A549 (cell line): ENCODE results near the gene HIKESHI. TPM values are rescaled to one million over a fixed set of nuclear protein-coding genes. Genes with fewer than 3 reads are reported as not detected.

Source experiments
- ATAC-seq, 2 experiments: fragments of 200-7000 bp in 1 of 2; fragments of >200 bp in 1 of 2; cut with Nextera tagmentation in 1 of 2; cut with Tn5 transposase in 1 of 2; 3 replicates each; pipeline versions ENCODE4 v1.8.0 to v1.9.1; 2018 to 2020; ENCODE audit warnings: mild to moderate bottlenecking in 1 of 2, moderate library complexity in 1 of 2
- CTCF ChIA-PET: fragments of 300-600 bp; sonication (Branson Sonifier 250); formaldehyde crosslinking; extraction: SDS; loops from one replicate; lab custom pipeline; 2021; ENCODE audit warnings: antibody characterized with exemption, inconsistent platforms; lab: Yijun Ruan, JAX
- POLR2A ChIA-PET: fragments of 350-600 bp; formaldehyde crosslinking; extraction: SDS; loops from one replicate; lab custom pipeline; 2021; ENCODE audit warnings: antibody characterized with exemption, inconsistent platforms; lab: Yijun Ruan, JAX
- DNase-seq, 2 experiments: peaks; one replicate each; pipeline versions ENCODE4 v3.0.0 to v3.0.0-alpha.2; 2011 to 2016; ENCODE audit warnings: low read depth in 1 of 2, low spot score in 1 of 2
- FAIRE-seq: peaks from 2 replicates; lab custom pipeline; 2011; peaks lifted over from hg19 to GRCh38; lab: Jason Lieb, UNC
- H3K27ac ChIP-seq, 2 experiments: fragments of >200 bp; sonication (Bioruptor Twin); formaldehyde crosslinking; 3 replicates each; pipeline ENCODE4 v1.5.1; 2016 to 2017
- H3K4me1 ChIP-seq: fragments of >200 bp; sonication (Bioruptor Twin); formaldehyde crosslinking; 3 replicates; pipeline ENCODE4 v1.6.1; 2016
- H3K4me2 ChIP-seq: fragments of >200 bp; sonication (Bioruptor Twin); formaldehyde crosslinking; 3 replicates; pipeline ENCODE4 v1.6.1; 2016
- H3K4me3 ChIP-seq: fragments of >200 bp; sonication (Bioruptor Twin); formaldehyde crosslinking; 3 replicates; pipeline ENCODE4 v1.5.1; 2016
- H3K9me3 ChIP-seq: fragments of >200 bp; sonication (Bioruptor Twin); formaldehyde crosslinking; 3 replicates; pipeline ENCODE4 v1.6.1; 2016
- ATOH8 ChIP-seq: fragments of 250-450 bp; sonication (Bioruptor Pico); IDR thresholded peaks from 2 replicates; pipeline ENCODE4 v1.5.0; 2020; ENCODE audit warnings: low read depth, mild to moderate bottlenecking, moderate library complexity
- BCL3 ChIP-seq: fragments of >200 bp; sonication (Bioruptor Twin); formaldehyde crosslinking; IDR thresholded peaks from 3 replicates; pipeline ENCODE4 v1.6.1; 2016
- CBX8 ChIP-seq: fragments of 200-600 bp; sonication (generic); IDR thresholded peaks from 2 replicates; pipeline ENCODE4 v1.6.1; 2016
- CEBPB ChIP-seq, 2 experiments: fragments of >200 bp in 1 of 2; sonication (Bioruptor Twin) in 1 of 2; formaldehyde crosslinking in 1 of 2; IDR thresholded peaks; 2 replicates each; pipeline ENCODE4 v1.6.1; 2012 to 2016
- CHD2 ChIP-seq: fragments of 150-350 bp; IDR thresholded peaks from 2 replicates; pipeline ENCODE4 v1.6.1; 2014; ENCODE audit warnings: low read length; ENCODE audit not compliant: partially characterized antibody
- CHD4 ChIP-seq: fragments of 200-600 bp; sonication (generic); IDR thresholded peaks from 2 replicates; pipeline ENCODE4 v1.6.1; 2016; ENCODE audit warnings: antibody characterized with exemption, mild to moderate bottlenecking, borderline replicate concordance
- GATA3 ChIP-seq: IDR thresholded peaks from 2 replicates; pipeline ENCODE4 v1.6.1; 2012; ENCODE audit warnings: borderline replicate concordance
- HOXA7 ChIP-seq: fragments of 250-450 bp; sonication (Bioruptor Pico); IDR thresholded peaks from 2 replicates; pipeline ENCODE4 v1.5.0; 2020; ENCODE audit warnings: mild to moderate bottlenecking, moderate library complexity
- HOXB5 ChIP-seq: fragments of 250-450 bp; sonication (Bioruptor Pico); IDR thresholded peaks from 2 replicates; pipeline ENCODE4 v1.5.0; 2020; ENCODE audit warnings: mild to moderate bottlenecking, moderate library complexity
- JUN ChIP-seq, 2 experiments: fragments of >200 bp; sonication (Bioruptor Twin); formaldehyde crosslinking; IDR thresholded peaks; 2 replicates in 1 of 2; 3 replicates in 1 of 2; pipeline ENCODE4 v1.6.1; 2016 to 2017
- KDM5A ChIP-seq: fragments of 200-600 bp; sonication (generic); IDR thresholded peaks from 2 replicates; pipeline ENCODE4 v1.6.1; 2016; ENCODE audit warnings: antibody characterized with exemption, mild to moderate bottlenecking
- NR3C1 ChIP-seq: fragments of >200 bp; sonication (Bioruptor Twin); formaldehyde crosslinking; IDR thresholded peaks from 3 replicates; pipeline ENCODE4 v1.6.1; 2017
- PBX3 ChIP-seq: IDR thresholded peaks from 2 replicates; pipeline ENCODE4 v1.6.1; 2012
- PHF8 ChIP-seq: fragments of 200-600 bp; sonication (generic); IDR thresholded peaks from 2 replicates; pipeline ENCODE4 v1.6.1; 2016; ENCODE audit warnings: low read depth, mild to moderate bottlenecking, antibody characterized with exemption, moderate library complexity, borderline replicate concordance
- POLR2AphosphoS2 ChIP-seq: conservative IDR thresholded peaks from 2 replicates; pipeline ENCODE4 v1.6.1; 2012; ENCODE audit warnings: low read length, improper control_type of control experiment, inconsistent platforms
- RCOR1 ChIP-seq: fragments of 150-350 bp; IDR thresholded peaks from 2 replicates; pipeline ENCODE4 v1.6.1; 2014; ENCODE audit warnings: antibody characterized with exemption, low read length, low read depth
- REST ChIP-seq: fragments of 200-600 bp; sonication (generic); IDR thresholded peaks from 2 replicates; pipeline ENCODE4 v1.6.1; 2016; ENCODE audit warnings: antibody characterized with exemption, mild to moderate bottlenecking, moderate library complexity
- RFX5 ChIP-seq: fragments of 450-650 bp; IDR thresholded peaks from 2 replicates; pipeline ENCODE4 v1.7.1; 2014; ENCODE audit warnings: antibody characterized with exemption, mild to moderate bottlenecking, moderate library complexity
- TP53 ChIP-seq: fragments of 250-450 bp; sonication (Bioruptor Pico); IDR thresholded peaks from 2 replicates; pipeline ENCODE4 v1.5.0; 2021; ENCODE audit warnings: mild to moderate bottlenecking, moderate library complexity
- USF2 ChIP-seq: fragments of 450-650 bp; IDR thresholded peaks from 2 replicates; pipeline ENCODE4 v1.6.1; 2014; ENCODE audit warnings: antibody characterized with exemption
- ZNF302 ChIP-seq: fragments of 250-450 bp; sonication (Bioruptor Pico); IDR thresholded peaks from 2 replicates; pipeline ENCODE4 v1.9.0; 2021; ENCODE audit warnings: inconsistent platforms, mild to moderate bottlenecking, moderate library complexity
- WGBS: methylation state at CpG from one replicate; pipeline ENCODE4 v1.1.6; 2017; ENCODE audit errors: missing lambda C conversion rate; 5-methylcytosine and 5-hydroxymethylcytosine counted together
- polyA plus RNA-seq, 4 experiments: library from polyadenylated mRNA; depleted of rRNA in 3 of 4; stranded (reverse); fragments of >200 nt; fragmentation: RNase III in 1 of 4; extraction: RNeasy Plus Mini Kit Qiagen cat#74134 plus additional on column Dnase treatment in 1 of 4; gene quantifications; 2 replicates in 3 of 4; 3 replicates in 1 of 4; pipeline ENCODE4 v1.2.3, GENCODE V29; 2011 to 2017

Gene HIKESHI
- polyA plus RNA-seq, 2 of the 4 experiments (the other 2 are of a cell fraction): 39.6 to 101 TPM

GRCh38 chr11:86257446-86257845 is 44.6 kb upstream of the HIKESHI start:
- POLR2A ChIA-PET: interaction anchor here (0.7 kb wide), 1 partner anchor 780 kb away, joined by 4 read pairs; the partner anchor contains the start of gene TMEM135
- H3K9me3 ChIP-seq: no peaks in the 10 kb centered on the region
- TF ChIP-seq ATOH8 (CRISPR knock-in tag) (0 out of 2 replicates have a peak, but pooled peaks have one; percentile 70), ZNF302 (CRISPR knock-in tag) (no peak)
- H3K4me3 ChIP-seq: no peak overlapping the region
- DNase-seq (no peak), FAIRE-seq (no peak), ATAC-seq (no peak)
- CTCF ChIA-PET: interaction anchor here (0.6 kb wide), 1 partner anchor 39 kb away, joined by 5 read pairs; no protein-coding TSS in a partner anchor
- no peak overlapping the region for H3K27ac ChIP-seq
- H3K4me2 ChIP-seq: no peak overlapping the region
- no peaks in the 10 kb centered on the region for H3K4me1 ChIP-seq

GRCh38 chr11:86259730-86260129 is 42.3 kb upstream of the HIKESHI start:
- 69% methylated on average over 1 of the region's 1 CpG for WGBS
- CTCF ChIA-PET: interaction anchor here (0.8 to 2.6 kb wide), 4 partner anchors 15 to 405 kb away, joined by 3 to 7 read pairs (median 6); partner anchors contain the start of gene CCDC83
- Histone ChIP-seq H3K27ac (no peak overlapping the region), H3K4me2 (no peak overlapping the region), H3K9me3 (no peaks in the 10 kb centered on the region), H3K4me3 (no peak overlapping the region), H3K4me1 (no peaks in the 10 kb centered on the region)
- ATAC-seq: no peak
- POLR2A ChIA-PET: no interaction called here
- DNase-seq: no peak
- no peak for FAIRE-seq
- no peak for TF ChIP-seq HOXA7 (CRISPR knock-in tag)
- TF ChIP-seq POLR2AphosphoS2: no peak
- no peak for TF ChIP-seq CBX8
- TF ChIP-seq TP53: no peak

- DNase-seq: no peak
- FAIRE-seq: no peak
- POLR2A ChIA-PET: no interaction called here
- WGBS: 97% methylated on average over 3 of the region's 3 CpGs
- CTCF ChIA-PET: no interaction called here
- Histone ChIP-seq H3K27ac (no peak overlapping the region), H3K9me3 (no peaks in the 10 kb centered on the region), H3K4me2 (no peak overlapping the region), H3K4me1 (no peaks in the 10 kb centered on the region), H3K4me3 (no peak overlapping the region)
- ATAC-seq: peak in 1 of 2 experiments; percentile 51; a peak in 1 of 6 replicates
- TF ChIP-seq HOXA7 (CRISPR knock-in tag) (no peak), NR3C1 (no peak), RFX5 (no peak), REST (no peak), CBX8 (no peak), RCOR1 (no peak), USF2 (no peak), CHD2 (no peak), ATOH8 (CRISPR knock-in tag) (no peak), CHD4 (no peak), HOXB5 (CRISPR knock-in tag) (no peak), BCL3 (no peak), PHF8 (no peak), POLR2AphosphoS2 (no peak), JUN (IDR thresholded peaks at IDR 0.05) (no peak), KDM5A (no peak), PBX3 (no peak), GATA3 (no peak), CEBPB (IDR thresholded peaks at IDR 0.05) (no peak)
Measured at GRCh38 chr11:86261328-86261727, 40.7 kb upstream of the HIKESHI start.
